CD4-positive, alpha-beta memory T cell (primary cell): Measurements from ENCODE around the gene CACNA2D1. TPM values are rescaled to one million over a fixed set of nuclear protein-coding genes. Genes with fewer than 3 reads are reported as not detected.

Experiments
- CTCF ChIA-PET: fragments of 350-600 bp; sonication (Branson Sonifier 250); formaldehyde crosslinking; loops from one replicate; lab custom pipeline; 2021; ENCODE audit warnings: inconsistent platforms; ENCODE audit not compliant: partially characterized antibody; lab: Charles Lee
- POLR2A ChIA-PET: fragments of 350-600 bp; sonication (Branson Sonifier 250); formaldehyde crosslinking; loops from one replicate; lab custom pipeline; 2021; ENCODE audit not compliant: partially characterized antibody; lab: Charles Lee
- DNase-seq, 5 donors: peaks; one replicate each; pipeline versions ENCODE4 v3.0.0 to v3.0.0-alpha.2; 2020 to 2022; ENCODE audit warnings: mixed read lengths in 1 of 5
- H3K27ac ChIP-seq: one replicate; pipeline ENCODE4 v1.7.0; 2013; ENCODE audit warnings: low read depth, low read length
- H3K27me3 ChIP-seq: 2 replicates; pipeline ENCODE4 v1.7.0; 2013; ENCODE audit warnings: mild to moderate bottlenecking, low read length, moderate library complexity; ENCODE audit not compliant: insufficient read depth
- H3K36me3 ChIP-seq: 2 replicates; pipeline ENCODE4 v1.7.0; 2013; ENCODE audit warnings: mild to moderate bottlenecking, low read length, moderate library complexity; ENCODE audit not compliant: insufficient read depth
- H3K4me1 ChIP-seq: 2 replicates; pipeline ENCODE4 v1.7.0; 2013; ENCODE audit warnings: mild to moderate bottlenecking, low read length, moderate library complexity; ENCODE audit not compliant: insufficient read depth
- H3K4me3 ChIP-seq, 2 donors: one replicate each; pipeline ENCODE4 v1.7.0; 2013; ENCODE audit warnings: low read length in 2 of 2, mild to moderate bottlenecking in 1 of 2
- H3K9me3 ChIP-seq, 2 donors: one replicate each; pipeline ENCODE4 v1.7.0; 2013; ENCODE audit warnings: low read length in 2 of 2, control low read depth in 1 of 2; ENCODE audit not compliant: control insufficient read depth in 1 of 2
- H3K27ac Mint-ChIP-seq, 7 donors: one replicate each; pipeline ENCODE4 v1.8.0; 2020 to 2021; ENCODE audit warnings: mixed read lengths in 7 of 7, mild to moderate bottlenecking in 6 of 7, inconsistent platforms in 3 of 7, moderate library complexity in 3 of 7
- H3K27me3 Mint-ChIP-seq, 2 donors: one replicate each; pipeline ENCODE4 v1.8.0; 2020 to 2021; ENCODE audit warnings: mixed read lengths in 2 of 2
- H3K36me3 Mint-ChIP-seq, 2 donors: one replicate each; pipeline ENCODE4 v1.8.0; 2020 to 2021; ENCODE audit warnings: mixed read lengths in 2 of 2, inconsistent platforms in 1 of 2, mild to moderate bottlenecking in 1 of 2
- H3K4me1 Mint-ChIP-seq, 4 donors: one replicate each; pipeline ENCODE4 v1.8.0; 2020 to 2021; ENCODE audit warnings: mixed read lengths in 4 of 4, mild to moderate bottlenecking in 1 of 4
- H3K4me3 Mint-ChIP-seq, 8 donors: one replicate each; pipeline ENCODE4 v1.8.0; 2020 to 2021; ENCODE audit warnings: mixed read lengths in 8 of 8, mild to moderate bottlenecking in 7 of 8, moderate library complexity in 6 of 8, inconsistent platforms in 3 of 8
- H3K9me3 Mint-ChIP-seq, 8 donors: one replicate each; pipeline ENCODE4 v1.8.0; 2020 to 2021; ENCODE audit warnings: mixed read lengths in 8 of 8, mild to moderate bottlenecking in 5 of 8, inconsistent platforms in 3 of 8, moderate library complexity in 1 of 8
- intact Hi-C: fragments of 100-400 bp; cut with micrococcal nuclease; formaldehyde crosslinking; loops from one replicate; pipeline ENCODE4 v1.15.1; 2023
- polyA plus RNA-seq, 2 donors: library from polyadenylated mRNA; unstranded; fragments of 300-500 nt; fragmentation: Illumina TruSeq; gene quantifications; one replicate each; pipeline ENCODE4 v1.2.3, GENCODE V29; 2021
- total RNA-seq, 2 experiments: library from RNA; stranded (reverse); gene quantifications; one replicate each; pipeline ENCODE4 v1.2.3, GENCODE V29; 2021

CACNA2D1 gene
- total and polyA plus RNA-seq, 4 experiments from 2014 or later: not detected

DNA sequence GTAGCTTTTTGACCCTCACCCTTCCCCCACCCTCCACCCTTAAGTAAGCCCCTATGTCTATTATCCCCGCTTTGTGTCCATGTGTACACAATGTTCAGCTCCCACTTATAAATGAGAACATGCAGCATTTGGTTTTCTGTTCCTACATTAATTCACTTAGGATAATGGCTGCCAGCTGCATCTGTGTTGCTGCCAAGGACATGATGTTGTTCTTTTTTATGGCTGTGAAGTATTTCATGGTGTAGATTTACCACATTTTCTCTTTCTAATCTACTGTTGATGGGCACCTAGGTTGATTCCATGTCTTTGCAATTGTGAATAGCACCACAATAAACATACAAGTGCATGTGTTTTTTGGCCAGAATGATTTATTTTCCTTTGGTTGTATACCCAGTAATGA is 232.2 kb downstream of the CACNA2D1 start:
- no peaks in the 10 kb centered on the region for H3K4me1 ChIP-seq
- no peaks in the 10 kb centered on the region for H3K36me3 Mint-ChIP-seq
- no peak for DNase-seq
- POLR2A ChIA-PET: no interaction called here
- no peaks in the 10 kb centered on the region for H3K27me3 ChIP-seq
- no peak overlapping the region for H3K4me3 ChIP-seq
- H3K36me3 ChIP-seq: no peaks in the 10 kb centered on the region
- no peaks in the 10 kb centered on the region for H3K9me3 ChIP-seq
- intact Hi-C loops: no loop called here
- H3K27ac Mint-ChIP-seq: no peak overlapping the region
- no peaks in the 10 kb centered on the region for H3K4me1 Mint-ChIP-seq
- H3K27me3 Mint-ChIP-seq: no peaks in the 10 kb centered on the region
- H3K4me3 Mint-ChIP-seq: no peak overlapping the region
- H3K9me3 Mint-ChIP-seq: peaks cover 0 to 14% (median 4%) of the 10 kb centered on the region in 8 donors
- CTCF ChIA-PET: no interaction called here
- H3K27ac ChIP-seq: no peak overlapping the region

- Histone ChIP-seq H3K4me3 (no peak overlapping the region), H3K4me1 (no peaks in the 10 kb centered on the region), H3K27me3 (no peaks in the 10 kb centered on the region), H3K36me3 (no peaks in the 10 kb centered on the region), H3K9me3 (no peaks in the 10 kb centered on the region), H3K27ac (no peak overlapping the region)
- CTCF ChIA-PET: no interaction called here
- no peaks in the 10 kb centered on the region for H3K36me3 Mint-ChIP-seq
- POLR2A ChIA-PET: interaction anchor here (0.7 kb wide), 1 partner anchor 11 kb away, joined by 3 read pairs; no protein-coding TSS in a partner anchor
- no peaks in the 10 kb centered on the region for H3K4me1 Mint-ChIP-seq
- intact Hi-C loops: no loop called here
- no peak overlapping the region for H3K27ac Mint-ChIP-seq
- H3K27me3 Mint-ChIP-seq: no peaks in the 10 kb centered on the region
- DNase-seq: no peak
- no peak overlapping the region for H3K4me3 Mint-ChIP-seq
- H3K9me3 Mint-ChIP-seq: peaks cover 0 to 14% (median 4%) of the 10 kb centered on the region in 8 donors
Measured at GRCh38 chr7:82210416-82211184, 233.0 kb downstream of the CACNA2D1 start.

DNA sequence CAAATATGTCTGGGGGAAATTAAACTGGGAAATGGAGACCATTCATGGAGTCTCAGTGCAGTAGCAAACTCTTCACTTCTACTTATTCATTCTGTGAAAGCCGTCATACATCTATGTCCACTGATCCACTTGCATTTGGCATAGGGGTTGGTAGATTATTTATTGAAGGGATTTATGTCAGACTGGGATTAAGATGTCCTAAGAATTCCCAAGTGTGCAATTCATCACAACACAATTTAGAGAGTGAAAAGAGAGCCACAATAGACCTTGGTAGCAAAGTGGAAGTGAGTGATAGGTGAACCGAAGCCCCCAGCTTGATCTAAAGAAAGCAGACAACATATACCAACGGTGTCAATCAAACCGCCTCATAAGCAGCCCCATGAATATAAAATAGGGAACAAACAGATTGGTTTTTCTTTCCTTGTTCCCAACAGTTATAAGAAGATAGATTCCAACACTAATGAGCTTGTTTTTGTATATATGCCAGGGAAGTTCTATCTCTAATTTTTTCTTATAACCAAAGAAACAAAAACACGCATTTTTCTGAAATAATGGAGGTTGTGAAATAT is 234.3 kb downstream of the CACNA2D1 start:
- ChIA-PET POLR2A (no interaction called here), CTCF (no interaction called here)
- Histone ChIP-seq H3K4me1 (no peaks in the 10 kb centered on the region), H3K27ac (no peak overlapping the region), H3K4me3 (no peak overlapping the region), H3K27me3 (no peaks in the 10 kb centered on the region), H3K9me3 (no peaks in the 10 kb centered on the region), H3K36me3 (no peaks in the 10 kb centered on the region)
- H3K27ac Mint-ChIP-seq: no peak overlapping the region
- no peak for DNase-seq
- intact Hi-C loops: no loop called here
- no peak overlapping the region for H3K4me3 Mint-ChIP-seq
- H3K4me1 Mint-ChIP-seq: no peaks in the 10 kb centered on the region
- peaks cover 0 to 14% (median 2%) of the 10 kb centered on the region in 8 donors for H3K9me3 Mint-ChIP-seq
- H3K27me3 Mint-ChIP-seq: no peaks in the 10 kb centered on the region
- H3K36me3 Mint-ChIP-seq: no peaks in the 10 kb centered on the region

DNA sequence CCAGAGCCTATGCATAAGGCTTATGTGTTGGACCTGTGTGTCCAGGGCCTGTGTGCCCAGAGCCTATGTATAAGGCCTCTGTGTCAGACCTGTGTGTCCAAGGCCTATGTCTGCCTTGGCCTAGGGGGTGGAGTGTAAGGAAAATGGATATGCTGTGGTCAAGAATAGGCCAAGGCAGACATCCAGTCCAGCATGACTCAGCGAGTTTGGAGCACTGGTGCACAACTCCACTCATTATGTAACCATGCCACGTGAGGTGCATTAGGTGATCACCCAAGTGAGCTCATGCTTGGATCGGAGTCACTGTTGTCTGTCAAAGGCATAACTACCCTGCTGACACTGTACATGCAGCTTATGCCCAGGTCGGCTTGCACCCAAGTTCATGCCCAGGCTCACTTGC is 238.9 kb downstream of the CACNA2D1 start:
- no peaks in the 10 kb centered on the region for H3K27me3 ChIP-seq
- no peak overlapping the region for H3K4me3 ChIP-seq
- POLR2A ChIA-PET: no interaction called here
- no peaks in the 10 kb centered on the region for H3K9me3 ChIP-seq
- Mint-ChIP-seq H3K4me1 (no peaks in the 10 kb centered on the region), H3K9me3 (peaks cover 0 to 8% (median 4%) of the 10 kb centered on the region in 8 donors), H3K27me3 (no peaks in the 10 kb centered on the region), H3K27ac (no peak overlapping the region), H3K4me3 (no peak overlapping the region), H3K36me3 (no peaks in the 10 kb centered on the region)
- H3K27ac ChIP-seq: no peak overlapping the region
- intact Hi-C loops: no loop called here
- H3K36me3 ChIP-seq: no peaks in the 10 kb centered on the region
- DNase-seq: no peak
- CTCF ChIA-PET: no interaction called here
- no peaks in the 10 kb centered on the region for H3K4me1 ChIP-seq

DNA sequence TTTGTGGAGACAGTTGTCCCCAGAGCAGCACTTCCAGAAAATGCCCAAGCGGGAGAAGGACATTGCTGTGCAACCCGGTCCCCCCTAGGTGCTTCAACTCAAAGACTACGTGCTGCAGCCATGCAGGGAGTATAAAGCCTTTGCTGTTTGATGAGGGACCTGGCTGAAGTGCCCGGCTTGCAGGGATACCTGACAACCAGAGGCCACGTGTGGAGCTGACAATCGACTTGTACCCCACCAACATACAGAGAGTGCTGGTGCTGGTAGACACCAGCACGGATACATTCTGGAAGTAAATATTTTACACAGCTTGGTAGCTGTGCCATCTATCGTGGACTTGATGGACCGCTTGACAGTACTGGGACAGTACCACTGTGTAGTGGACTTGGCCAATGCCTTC is 240.6 kb downstream of the CACNA2D1 start:
- H3K27ac Mint-ChIP-seq: no peak overlapping the region
- POLR2A ChIA-PET: no interaction called here
- CTCF ChIA-PET: no interaction called here

DNA sequence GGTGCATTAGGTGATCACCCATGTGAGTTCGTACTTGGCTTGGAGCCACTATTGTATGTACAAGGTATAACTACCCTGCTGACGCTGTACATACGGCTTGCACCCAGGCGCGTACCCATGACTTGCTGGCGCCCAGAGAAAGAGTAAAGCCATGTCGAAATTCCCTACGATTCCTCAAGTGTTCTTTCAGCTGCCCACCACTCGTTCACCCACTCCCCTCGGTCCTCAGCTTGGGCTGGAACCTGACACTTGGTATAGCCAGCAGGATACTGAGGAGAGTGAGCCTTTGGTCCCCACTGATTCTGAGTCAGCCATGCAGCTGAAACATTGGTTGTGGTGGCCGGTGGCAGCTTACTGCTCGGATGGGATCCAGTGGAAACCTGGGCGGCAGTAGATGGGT is 241.5 kb downstream of the CACNA2D1 start:
- intact Hi-C loops: no loop called here

More for the DNA sequence above, 240.6 kb downstream of the CACNA2D1 start:
- H3K27me3 ChIP-seq: no peaks in the 10 kb centered on the region
- H3K27ac ChIP-seq: no peak overlapping the region
- no peaks in the 10 kb centered on the region for H3K27me3 Mint-ChIP-seq
- H3K36me3 ChIP-seq: no peaks in the 10 kb centered on the region
- intact Hi-C loops: no loop called here
- DNase-seq: no peak
- H3K36me3 Mint-ChIP-seq: no peaks in the 10 kb centered on the region
- no peaks in the 10 kb centered on the region for H3K9me3 ChIP-seq
- H3K4me1 ChIP-seq: no peaks in the 10 kb centered on the region
- H3K4me3 Mint-ChIP-seq: no peak overlapping the region
- H3K4me1 Mint-ChIP-seq: no peaks in the 10 kb centered on the region
- no peak overlapping the region for H3K4me3 ChIP-seq
- H3K9me3 Mint-ChIP-seq: peaks cover 0 to 8% (median 3%) of the 10 kb centered on the region in 8 donors

DNA sequence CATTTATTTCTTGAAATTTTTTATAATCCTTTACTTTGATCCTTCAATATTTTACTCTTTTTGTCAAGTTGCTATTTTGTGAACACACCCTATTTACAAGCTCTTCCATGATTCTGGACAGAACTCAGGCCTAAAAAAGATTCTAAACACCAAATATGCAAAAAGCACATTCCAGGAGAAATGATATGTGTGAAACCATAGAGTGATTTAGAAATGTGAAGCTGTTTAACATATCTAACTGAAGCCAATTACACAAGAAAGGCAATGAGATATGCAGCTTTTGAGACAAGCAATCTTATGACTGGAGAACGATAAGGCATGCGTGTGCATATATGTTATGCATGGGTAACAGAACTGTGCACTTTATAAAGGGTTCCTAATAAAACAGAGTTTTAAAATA is 243.0 kb downstream of the CACNA2D1 start:
- Histone ChIP-seq H3K9me3 (no peaks in the 10 kb centered on the region), H3K27ac (no peak overlapping the region), H3K4me3 (no peak overlapping the region), H3K4me1 (no peaks in the 10 kb centered on the region), H3K27me3 (no peaks in the 10 kb centered on the region), H3K36me3 (no peaks in the 10 kb centered on the region)
- Mint-ChIP-seq H3K9me3 (peaks cover 0 to 12% (median 3%) of the 10 kb centered on the region in 8 donors), H3K4me1 (no peaks in the 10 kb centered on the region), H3K4me3 (no peak overlapping the region), H3K36me3 (no peaks in the 10 kb centered on the region), H3K27me3 (no peaks in the 10 kb centered on the region), H3K27ac (no peak overlapping the region)
- POLR2A ChIA-PET: no interaction called here
- no peak for DNase-seq
- intact Hi-C loops: no loop called here
- CTCF ChIA-PET: no interaction called here

More for the DNA sequence above, 241.5 kb downstream of the CACNA2D1 start:
- Histone ChIP-seq H3K27me3 (no peaks in the 10 kb centered on the region), H3K36me3 (no peaks in the 10 kb centered on the region), H3K27ac (no peak overlapping the region), H3K4me3 (no peak overlapping the region), H3K4me1 (no peaks in the 10 kb centered on the region), H3K9me3 (no peaks in the 10 kb centered on the region)
- Mint-ChIP-seq H3K4me1 (no peaks in the 10 kb centered on the region), H3K27me3 (no peaks in the 10 kb centered on the region), H3K36me3 (no peaks in the 10 kb centered on the region), H3K4me3 (no peak overlapping the region), H3K27ac (no peak overlapping the region), H3K9me3 (peaks cover 0 to 6% (median 3%) of the 10 kb centered on the region in 8 donors)
- POLR2A ChIA-PET: no interaction called here
- CTCF ChIA-PET: no interaction called here
- no peak for DNase-seq
